Measurements from ENCODE around the gene HSPB1.

Gene HSPB1

DNA sequence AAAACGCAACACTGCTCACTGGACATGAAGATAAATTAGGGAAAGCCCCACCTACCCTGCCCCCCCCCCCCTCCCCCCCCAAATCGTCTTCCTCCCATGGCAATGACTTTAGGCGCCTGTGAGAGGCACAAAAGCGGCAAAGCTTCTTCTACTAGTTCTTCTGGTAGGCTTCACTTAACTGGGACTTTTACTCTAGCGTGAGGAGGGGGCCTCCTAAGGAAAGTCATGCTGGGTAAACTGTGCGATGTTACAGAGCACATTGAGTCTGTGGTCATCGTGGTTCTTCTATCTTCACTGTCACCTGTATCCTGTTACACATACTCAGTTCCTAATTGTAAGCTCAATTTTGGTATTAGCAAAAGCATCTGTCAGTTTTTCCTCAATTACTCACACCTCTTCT is 25.1 kb downstream of the HSPB1 start:
- no peak for DNase-seq
- peaks cover 70% of the 10 kb centered on the region for H3K36me3 Mint-ChIP-seq (ENCODE audit: low read depth)
- TF ChIP-seq, protein P1, sequence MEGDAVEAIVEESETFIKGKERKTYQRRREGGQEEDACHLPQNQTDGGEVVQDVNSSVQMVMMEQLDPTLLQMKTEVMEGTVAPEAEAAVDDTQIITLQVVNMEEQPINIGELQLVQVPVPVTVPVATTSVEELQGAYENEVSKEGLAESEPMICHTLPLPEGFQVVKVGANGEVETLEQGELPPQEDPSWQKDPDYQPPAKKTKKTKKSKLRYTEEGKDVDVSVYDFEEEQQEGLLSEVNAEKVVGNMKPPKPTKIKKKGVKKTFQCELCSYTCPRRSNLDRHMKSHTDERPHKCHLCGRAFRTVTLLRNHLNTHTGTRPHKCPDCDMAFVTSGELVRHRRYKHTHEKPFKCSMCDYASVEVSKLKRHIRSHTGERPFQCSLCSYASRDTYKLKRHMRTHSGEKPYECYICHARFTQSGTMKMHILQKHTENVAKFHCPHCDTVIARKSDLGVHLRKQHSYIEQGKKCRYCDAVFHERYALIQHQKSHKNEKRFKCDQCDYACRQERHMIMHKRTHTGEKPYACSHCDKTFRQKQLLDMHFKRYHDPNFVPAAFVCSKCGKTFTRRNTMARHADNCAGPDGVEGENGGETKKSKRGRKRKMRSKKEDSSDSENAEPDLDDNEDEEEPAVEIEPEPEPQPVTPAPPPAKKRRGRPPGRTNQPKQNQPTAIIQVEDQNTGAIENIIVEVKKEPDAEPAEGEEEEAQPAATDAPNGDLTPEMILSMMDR (IDR thresholded peaks at IDR 0.05) = no peak
- no peaks in the 10 kb centered on the region for H3K9me3 Mint-ChIP-seq
- peaks cover 34% of the 10 kb centered on the region for H3K4me1 Mint-ChIP-seq
- no peaks in the 10 kb centered on the region for H3K27me3 Mint-ChIP-seq (ENCODE audit: low read depth, poor library complexity)
- no peak overlapping the region for H3K27ac Mint-ChIP-seq
- H3K4me3 Mint-ChIP-seq = no peak overlapping the region

DNA sequence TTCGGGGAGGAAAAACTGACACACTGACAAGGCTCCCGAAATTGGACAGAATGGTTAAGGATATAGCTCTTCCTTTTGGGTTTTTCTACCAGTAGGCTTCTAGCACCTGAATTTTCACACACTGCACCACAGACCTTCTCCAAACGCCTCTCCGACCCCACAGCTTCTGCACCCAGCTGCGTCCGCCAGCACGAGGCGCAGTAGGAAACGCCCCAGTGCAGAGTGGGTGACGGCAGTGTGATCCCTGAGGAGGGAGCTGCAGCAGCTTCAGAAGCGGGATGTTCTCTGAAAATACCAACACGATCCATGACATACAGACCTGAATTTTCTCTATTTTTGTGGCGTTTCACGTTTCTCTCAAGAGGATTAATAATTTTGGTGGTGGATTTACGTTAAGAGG is 25.9 kb downstream of the HSPB1 start:
- TF ChIP-seq, protein P1 (IDR thresholded peaks at IDR 0.05) = no peak
- H3K9me3 Mint-ChIP-seq = no peaks in the 10 kb centered on the region
- H3K36me3 Mint-ChIP-seq (ENCODE audit: low read depth) = peaks cover 73% of the 10 kb centered on the region
- no peak for DNase-seq
- H3K4me3 Mint-ChIP-seq = no peak overlapping the region
- peak overlapping the region; percentile 78 for H3K27ac Mint-ChIP-seq
- H3K27me3 Mint-ChIP-seq (ENCODE audit: low read depth, poor library complexity) = no peaks in the 10 kb centered on the region
- H3K4me1 Mint-ChIP-seq = peaks cover 37% of the 10 kb centered on the region

DNA sequence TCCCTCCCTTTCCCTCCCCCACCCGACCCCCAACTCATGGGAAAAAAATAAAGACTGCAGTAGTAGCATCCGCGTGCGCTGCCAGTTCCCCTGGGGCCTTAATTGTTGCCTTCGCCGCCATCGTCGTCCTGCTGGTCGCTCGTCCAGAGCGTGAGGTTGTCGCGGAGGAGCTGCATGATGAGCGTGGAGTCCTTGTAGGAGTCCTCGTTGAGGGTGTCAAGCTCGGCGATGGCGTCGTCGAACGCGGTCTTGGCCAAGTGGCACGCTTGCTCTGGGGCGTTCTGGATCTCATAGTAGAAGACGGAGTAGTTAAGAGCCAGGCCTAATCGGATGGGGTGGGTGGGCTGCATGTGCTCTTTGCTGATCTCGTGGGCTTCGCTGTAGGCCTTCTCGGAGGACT is 27.0 kb downstream of the HSPB1 start:
- Mint-ChIP-seq H3K9me3 (no peaks in the 10 kb centered on the region), H3K4me3 (no peak overlapping the region), H3K4me1 (peaks cover 46% of the 10 kb centered on the region), H3K27ac (peak overlapping the region; percentile 82), H3K27me3 (ENCODE audit: low read depth, poor library complexity) (no peaks in the 10 kb centered on the region), H3K36me3 (ENCODE audit: low read depth) (peaks cover 80% of the 10 kb centered on the region)
- TF ChIP-seq, protein P1 (IDR thresholded peaks at IDR 0.05) = no peak
- no peak for DNase-seq

DNA sequence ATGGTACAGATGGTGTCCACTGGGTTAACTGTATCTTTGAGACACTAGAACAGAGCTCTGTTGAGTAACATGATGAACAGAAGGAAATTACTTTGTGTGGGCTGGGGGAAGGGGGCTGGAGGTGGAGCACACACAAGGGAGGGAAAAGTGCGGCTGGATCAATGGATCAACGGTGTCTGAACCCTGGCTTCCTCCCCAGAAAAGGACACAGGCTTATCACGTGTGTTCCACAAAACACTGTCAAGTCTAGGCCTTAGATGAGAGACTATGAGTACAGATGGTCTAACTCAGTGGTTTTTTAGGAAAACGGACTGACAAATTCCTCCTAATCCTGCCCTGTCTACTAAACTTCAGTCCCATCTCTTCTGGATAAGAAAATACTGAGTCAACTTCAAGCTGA is 27.8 kb downstream of the HSPB1 start:
- Mint-ChIP-seq H3K4me1 (peaks cover 46% of the 10 kb centered on the region), H3K27ac (peak overlapping the region; percentile 82), H3K36me3 (ENCODE audit: low read depth) (peaks cover 73% of the 10 kb centered on the region), H3K4me3 (no peak overlapping the region), H3K9me3 (no peaks in the 10 kb centered on the region), H3K27me3 (ENCODE audit: low read depth, poor library complexity) (no peaks in the 10 kb centered on the region)
- no peak for DNase-seq
- TF ChIP-seq, protein P1 (IDR thresholded peaks at IDR 0.05) = no peak

DNA sequence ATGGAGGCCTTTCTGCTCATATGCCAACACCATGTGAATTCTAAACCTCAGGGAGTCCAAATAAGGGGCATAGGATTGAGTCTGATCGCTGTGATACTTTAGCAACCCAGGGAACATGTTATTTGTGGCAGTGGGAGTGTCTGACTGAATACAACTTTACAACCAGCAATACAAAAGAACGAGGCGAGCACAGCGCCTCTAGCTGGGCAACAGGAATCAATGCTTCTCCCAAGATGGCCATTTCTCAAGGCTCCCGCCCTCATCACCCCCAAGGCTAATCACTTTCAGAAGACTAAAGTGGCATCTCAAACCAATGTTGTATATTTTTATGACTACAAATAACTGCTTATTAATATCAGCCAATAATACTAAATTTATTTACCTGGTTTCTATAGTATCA is 28.2 kb downstream of the HSPB1 start:
- TF ChIP-seq, protein P1 (IDR thresholded peaks at IDR 0.05) = no peak
- Mint-ChIP-seq H3K4me3 (no peak overlapping the region), H3K27me3 (ENCODE audit: low read depth, poor library complexity) (no peaks in the 10 kb centered on the region), H3K9me3 (no peaks in the 10 kb centered on the region), H3K36me3 (ENCODE audit: low read depth) (peaks cover 70% of the 10 kb centered on the region), H3K27ac (peak overlapping the region; percentile 82), H3K4me1 (peaks cover 46% of the 10 kb centered on the region)
- no peak for DNase-seq

DNA sequence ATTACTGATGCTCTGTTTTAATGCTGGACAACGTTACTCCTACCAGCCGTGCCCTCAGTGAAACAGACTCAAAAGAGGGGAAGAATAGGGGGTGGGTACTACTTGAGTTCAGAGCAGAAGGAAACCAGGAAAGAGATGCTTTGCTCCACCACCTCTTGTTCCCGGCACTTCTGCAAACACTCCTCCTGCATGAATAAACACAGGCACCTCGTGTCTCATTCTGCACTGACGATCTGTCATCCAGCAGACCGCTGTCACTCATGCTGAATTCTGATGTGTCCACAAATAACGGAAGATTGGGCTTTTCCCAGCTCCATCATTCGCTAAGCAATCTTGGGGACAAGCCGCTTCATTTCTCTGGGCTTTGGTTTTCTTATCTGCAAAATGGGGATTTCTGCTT is 29.6 kb downstream of the HSPB1 start:
- DNase-seq = no peak
- Mint-ChIP-seq H3K36me3 (ENCODE audit: low read depth) (peaks cover 69% of the 10 kb centered on the region), H3K27ac (no peak overlapping the region), H3K27me3 (ENCODE audit: low read depth, poor library complexity) (no peaks in the 10 kb centered on the region), H3K4me1 (peaks cover 50% of the 10 kb centered on the region), H3K9me3 (no peaks in the 10 kb centered on the region), H3K4me3 (no peak overlapping the region)
- TF ChIP-seq, protein P1 (IDR thresholded peaks at IDR 0.05) = no peak

Data from nephron progenitor cell (in vitro differentiated cells).